Keratinocyte (primary cell): ENCODE results near the gene RING1. TPM values are rescaled to one million over a fixed set of nuclear protein-coding genes. Genes with fewer than 3 reads are reported as not detected.

Source experiments
- DNase-seq: peaks from one replicate; pipeline ENCODE4 v3.0.0-alpha.2; 2011; ENCODE audit warnings: low read depth, missing footprints, low spot score
- FAIRE-seq: peaks from 2 replicates; lab custom pipeline; 2011; peaks lifted over from hg19 to GRCh38; lab: Jason Lieb, UNC
- H2AFZ ChIP-seq: 2 replicates; pipeline ENCODE4 v1.6.0; 2012; ENCODE audit warnings: low read length, control low read depth, inconsistent platforms; ENCODE audit not compliant: control insufficient read depth
- H3K27ac ChIP-seq: 2 replicates; pipeline ENCODE4 v1.5.1; 2011; ENCODE audit warnings: low read length; ENCODE audit not compliant: control insufficient read depth, insufficient read depth
- H3K27me3 ChIP-seq: 3 replicates; pipeline ENCODE4 v1.6.0; 2011; ENCODE audit warnings: low read length; ENCODE audit not compliant: control insufficient read depth, insufficient read depth; ENCODE audit errors: extremely low read depth
- H3K36me3 ChIP-seq, 2 experiments: 2 replicates in 1 of 2; 3 replicates in 1 of 2; pipeline ENCODE4 v1.5.1; 2011; ENCODE audit warnings: low read length in 2 of 2, mild to moderate bottlenecking in 1 of 2; ENCODE audit not compliant: control insufficient read depth in 2 of 2, insufficient read depth in 2 of 2; ENCODE audit errors: extremely low read depth in 1 of 2
- H3K4me1 ChIP-seq: 3 replicates; pipeline ENCODE4 v1.5.1; 2011; ENCODE audit warnings: low read length; ENCODE audit not compliant: control insufficient read depth, insufficient read depth; ENCODE audit errors: extremely low read depth
- H3K4me2 ChIP-seq: 3 replicates; pipeline ENCODE4 v1.6.0; 2011; ENCODE audit warnings: low read depth, low read length; ENCODE audit not compliant: control insufficient read depth, insufficient read depth; ENCODE audit errors: extremely low read depth
- H3K4me3 ChIP-seq, 3 experiments: fragments of 200-600 bp in 1 of 3; sonication (generic) in 1 of 3; 2 replicates in 2 of 3; 3 replicates in 1 of 3; pipeline ENCODE4 v1.5.1; 2011 to 2016; ENCODE audit warnings: low read length in 3 of 3, mild to moderate bottlenecking in 3 of 3, control low read depth in 2 of 3, inconsistent platforms in 1 of 3, low read depth in 1 of 3, mixed read lengths in 1 of 3, mixed run types in 1 of 3, moderate library complexity in 1 of 3; ENCODE audit not compliant: control insufficient read depth in 2 of 3, insufficient read depth in 2 of 3; ENCODE audit errors: extremely low read depth in 1 of 3
- H3K79me2 ChIP-seq: 2 replicates; pipeline ENCODE4 v1.6.0; 2012; ENCODE audit warnings: low read length; ENCODE audit not compliant: control insufficient read depth, insufficient read depth
- H3K9ac ChIP-seq: 3 replicates; pipeline ENCODE4 v1.6.0; 2011; ENCODE audit warnings: low read length; ENCODE audit not compliant: control insufficient read depth, insufficient read depth; ENCODE audit errors: extremely low read depth
- H3K9me1 ChIP-seq: 3 replicates; pipeline ENCODE4 v1.6.0; 2011; ENCODE audit warnings: low read length; ENCODE audit not compliant: control insufficient read depth, insufficient read depth; ENCODE audit errors: extremely low read depth
- H3K9me3 ChIP-seq: 2 replicates; pipeline ENCODE4 v1.5.1; 2012; ENCODE audit warnings: low read depth, low read length; ENCODE audit not compliant: control insufficient read depth
- H4K20me1 ChIP-seq: 3 replicates; pipeline ENCODE4 v1.6.0; 2011; ENCODE audit warnings: low read length; ENCODE audit not compliant: control insufficient read depth, insufficient read depth; ENCODE audit errors: extremely low read depth
- EZH2 ChIP-seq: IDR thresholded peaks from one replicate; pipeline ENCODE4 v1.6.1; 2012; ENCODE audit warnings: inconsistent platforms, mild to moderate bottlenecking, low read length, moderate library complexity
- dilution Hi-C: fragments of 300-500 bp; cut with MboI; formaldehyde crosslinking; loops from one replicate; pipeline ENCODE4 v1.7.0; 2020; ENCODE audit warnings: low sequenced_read_pairs; ENCODE audit not compliant: extremely low pct_ligation_motif_present
- polyA plus RNA-seq, 5 experiments: library from polyadenylated mRNA; depleted of rRNA in 3 of 5; stranded (reverse) in 3 of 5; stranded (forward) in 1 of 5; unstranded in 1 of 5; fragments of >200 nt; gene quantifications; 1 replicate in 1 of 5; 2 replicates in 3 of 5; 3 replicates in 1 of 5; pipeline versions ENCODE4 v1.2.1 to v1.2.3, GENCODE V29; 2011 to 2012; ENCODE audit warnings: missing spikeins in 2 of 5, low read depth in 1 of 5, low replicate concordance in 1 of 5
- TF ChIP-seq, protein P1 (sequence below), 3 experiments: IDR thresholded peaks in 1 of 3; conservative IDR thresholded peaks in 1 of 3; optimal IDR thresholded peaks in 1 of 3; 2 replicates in 2 of 3; 3 replicates in 1 of 3; pipeline versions ENCODE3 to v1.5.1; 2011; ENCODE audit warnings: low read length in 3 of 3, mild to moderate bottlenecking in 3 of 3, moderate library complexity in 2 of 3, control low read depth in 1 of 3, inconsistent platforms in 1 of 3; ENCODE audit not compliant: insufficient read depth in 2 of 3; ENCODE audit errors: extremely low read depth in 1 of 3

RING1 gene
- polyA plus RNA-seq, 1 donor (not counting 4 experiments of a cell fraction or from before 2014, with no cell fraction given) = 23.0 TPM

DNA sequence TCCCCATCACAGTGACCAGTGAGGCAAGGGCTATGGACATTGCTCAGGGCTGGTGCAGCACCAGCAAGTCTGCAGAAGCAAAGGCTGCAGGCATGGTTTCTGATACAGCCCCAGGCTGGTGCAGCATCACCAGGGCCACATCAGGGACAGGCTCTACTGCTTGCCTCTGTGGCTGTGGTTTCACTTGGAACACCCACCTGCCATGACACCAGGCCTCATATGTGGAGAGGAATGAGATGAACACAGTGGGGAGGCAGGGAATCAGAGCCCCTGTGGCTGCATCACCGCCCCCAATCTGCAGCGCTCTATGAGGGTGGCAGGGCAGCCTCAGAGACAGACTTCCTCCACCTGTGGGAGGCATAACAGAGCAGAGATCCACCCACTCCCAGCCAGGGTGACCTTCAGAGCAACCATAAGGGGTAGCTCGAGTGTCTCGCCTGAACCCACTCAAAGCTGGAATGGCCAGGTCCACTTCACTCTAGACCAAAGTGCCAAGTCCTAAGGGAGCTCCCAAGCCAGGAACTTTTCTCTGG, 7.9 kb downstream of the RING1 start:
- FAIRE-seq = no peak
- H3K9ac ChIP-seq = no peak overlapping the region
- no peak overlapping the region for H2AFZ ChIP-seq
- TF ChIP-seq, protein P1, sequence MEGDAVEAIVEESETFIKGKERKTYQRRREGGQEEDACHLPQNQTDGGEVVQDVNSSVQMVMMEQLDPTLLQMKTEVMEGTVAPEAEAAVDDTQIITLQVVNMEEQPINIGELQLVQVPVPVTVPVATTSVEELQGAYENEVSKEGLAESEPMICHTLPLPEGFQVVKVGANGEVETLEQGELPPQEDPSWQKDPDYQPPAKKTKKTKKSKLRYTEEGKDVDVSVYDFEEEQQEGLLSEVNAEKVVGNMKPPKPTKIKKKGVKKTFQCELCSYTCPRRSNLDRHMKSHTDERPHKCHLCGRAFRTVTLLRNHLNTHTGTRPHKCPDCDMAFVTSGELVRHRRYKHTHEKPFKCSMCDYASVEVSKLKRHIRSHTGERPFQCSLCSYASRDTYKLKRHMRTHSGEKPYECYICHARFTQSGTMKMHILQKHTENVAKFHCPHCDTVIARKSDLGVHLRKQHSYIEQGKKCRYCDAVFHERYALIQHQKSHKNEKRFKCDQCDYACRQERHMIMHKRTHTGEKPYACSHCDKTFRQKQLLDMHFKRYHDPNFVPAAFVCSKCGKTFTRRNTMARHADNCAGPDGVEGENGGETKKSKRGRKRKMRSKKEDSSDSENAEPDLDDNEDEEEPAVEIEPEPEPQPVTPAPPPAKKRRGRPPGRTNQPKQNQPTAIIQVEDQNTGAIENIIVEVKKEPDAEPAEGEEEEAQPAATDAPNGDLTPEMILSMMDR (optimal IDR thresholded peaks at IDR 0.05 in 1 of 3, IDR thresholded peaks at IDR 0.05 in 1 of 3, conservative IDR thresholded peaks at IDR 0.05 in 1 of 3; ENCODE audit: extremely low read depth in 1 of 3, insufficient read depth in 2 of 3, low read length in 3 of 3) = no peak
- no peak for TF ChIP-seq EZH2
- dilution Hi-C loops = no loop called here
- DNase-seq = no peak
- H3K79me2 ChIP-seq = no peaks in the 10 kb centered on the region
- H3K9me1 ChIP-seq = no peaks in the 10 kb centered on the region
- H3K4me2 ChIP-seq = no peak overlapping the region
- peaks cover 2% of the 10 kb centered on the region in 2 experiments for H3K36me3 ChIP-seq
- H3K4me3 ChIP-seq = no peak overlapping the region
- no peaks in the 10 kb centered on the region for H3K9me3 ChIP-seq
- no peak overlapping the region for H3K27ac ChIP-seq
- H4K20me1 ChIP-seq = no peaks in the 10 kb centered on the region
- H3K27me3 ChIP-seq = no peaks in the 10 kb centered on the region
- H3K4me1 ChIP-seq = peaks cover 28% of the 10 kb centered on the region

DNA sequence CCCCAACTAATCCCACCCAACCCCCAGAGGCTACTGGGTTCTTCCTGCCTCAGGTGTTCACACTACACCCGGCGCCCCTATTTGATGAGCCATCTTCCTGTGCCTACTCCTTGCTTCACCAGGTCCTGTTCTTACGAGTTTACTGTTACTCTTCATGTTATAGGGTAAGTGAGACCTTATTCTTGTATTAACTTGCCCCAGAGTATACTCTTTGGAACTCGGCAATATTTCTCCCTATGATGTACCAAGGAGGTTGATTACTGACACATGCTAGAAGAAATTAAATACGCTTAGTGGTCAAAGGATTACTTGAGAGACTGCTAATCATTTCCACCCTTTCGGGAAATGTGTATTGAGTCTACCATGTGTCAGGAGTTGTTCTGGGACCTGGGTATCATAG, 8.9 kb downstream of the RING1 start:
- no peaks in the 10 kb centered on the region for H4K20me1 ChIP-seq
- H3K9me1 ChIP-seq = no peaks in the 10 kb centered on the region
- no peaks in the 10 kb centered on the region for H3K27me3 ChIP-seq
- H3K36me3 ChIP-seq = no peaks in the 10 kb centered on the region
- H2AFZ ChIP-seq = no peak overlapping the region
- FAIRE-seq (no peak), DNase-seq (no peak)
- H3K27ac ChIP-seq = no peak overlapping the region
- peak overlapping the region; percentile 10 for H3K4me2 ChIP-seq
- TF ChIP-seq, protein P1 (optimal IDR thresholded peaks at IDR 0.05 in 1 of 3, IDR thresholded peaks at IDR 0.05 in 1 of 3, conservative IDR thresholded peaks at IDR 0.05 in 1 of 3; ENCODE audit: extremely low read depth in 1 of 3, insufficient read depth in 2 of 3, low read length in 3 of 3) = no peak
- no peak for TF ChIP-seq EZH2
- H3K9me3 ChIP-seq = no peaks in the 10 kb centered on the region
- H3K4me3 ChIP-seq = no peak overlapping the region
- dilution Hi-C loops = no loop called here
- H3K4me1 ChIP-seq = peaks cover 28% of the 10 kb centered on the region
- no peaks in the 10 kb centered on the region for H3K79me2 ChIP-seq
- no peak overlapping the region for H3K9ac ChIP-seq
